ENCODE results near the gene WDPCP.
"Not testable (repeated sequence)": the region's sequence is repeated elsewhere in the genome, so short reads cannot be mapped to it uniquely, and the experiment has no call there.

DNA sequence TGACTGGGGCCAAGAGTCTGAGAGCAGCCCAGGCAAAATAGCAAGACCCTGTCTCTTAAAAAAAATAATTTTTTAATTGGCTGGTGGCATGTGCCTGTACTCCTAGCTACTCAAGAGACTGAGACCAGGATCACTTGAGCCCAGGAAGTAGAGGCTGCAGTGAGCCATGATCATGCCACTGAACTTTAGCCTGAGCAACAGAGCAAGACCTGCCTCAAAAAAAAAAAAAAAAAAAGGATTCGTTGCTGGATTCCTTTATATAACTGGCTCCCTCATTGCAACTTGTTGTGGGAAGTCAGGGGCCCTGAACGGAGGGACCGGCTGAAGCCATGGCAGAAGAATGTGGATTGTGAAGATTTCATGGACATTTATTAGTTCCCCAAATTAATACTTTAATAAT lies 15.3 kb downstream of the WDPCP start:
- TF ChIP-seq, protein P1, sequence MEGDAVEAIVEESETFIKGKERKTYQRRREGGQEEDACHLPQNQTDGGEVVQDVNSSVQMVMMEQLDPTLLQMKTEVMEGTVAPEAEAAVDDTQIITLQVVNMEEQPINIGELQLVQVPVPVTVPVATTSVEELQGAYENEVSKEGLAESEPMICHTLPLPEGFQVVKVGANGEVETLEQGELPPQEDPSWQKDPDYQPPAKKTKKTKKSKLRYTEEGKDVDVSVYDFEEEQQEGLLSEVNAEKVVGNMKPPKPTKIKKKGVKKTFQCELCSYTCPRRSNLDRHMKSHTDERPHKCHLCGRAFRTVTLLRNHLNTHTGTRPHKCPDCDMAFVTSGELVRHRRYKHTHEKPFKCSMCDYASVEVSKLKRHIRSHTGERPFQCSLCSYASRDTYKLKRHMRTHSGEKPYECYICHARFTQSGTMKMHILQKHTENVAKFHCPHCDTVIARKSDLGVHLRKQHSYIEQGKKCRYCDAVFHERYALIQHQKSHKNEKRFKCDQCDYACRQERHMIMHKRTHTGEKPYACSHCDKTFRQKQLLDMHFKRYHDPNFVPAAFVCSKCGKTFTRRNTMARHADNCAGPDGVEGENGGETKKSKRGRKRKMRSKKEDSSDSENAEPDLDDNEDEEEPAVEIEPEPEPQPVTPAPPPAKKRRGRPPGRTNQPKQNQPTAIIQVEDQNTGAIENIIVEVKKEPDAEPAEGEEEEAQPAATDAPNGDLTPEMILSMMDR (IDR thresholded peaks at IDR 0.05) = not testable (repeated sequence)
- not testable (repeated sequence) for TF ChIP-seq POLR2AphosphoS5, POLR2A, EP300 (IDR thresholded peaks at IDR 0.05)

Measured in gastroesophageal sphincter (tissue), 3 donors.